Fibroblast of skin of right biceps (primary cell): ENCODE data around the gene COL9A2.
"Not testable (repeated sequence)": the region's sequence is repeated elsewhere in the genome, so short reads cannot be mapped to it uniquely, and the experiment has no call there.

Experiments
- DNase-seq: peaks from one replicate; pipeline ENCODE4 v3.0.0-alpha.2; 2013

The COL9A2 gene

DNA sequence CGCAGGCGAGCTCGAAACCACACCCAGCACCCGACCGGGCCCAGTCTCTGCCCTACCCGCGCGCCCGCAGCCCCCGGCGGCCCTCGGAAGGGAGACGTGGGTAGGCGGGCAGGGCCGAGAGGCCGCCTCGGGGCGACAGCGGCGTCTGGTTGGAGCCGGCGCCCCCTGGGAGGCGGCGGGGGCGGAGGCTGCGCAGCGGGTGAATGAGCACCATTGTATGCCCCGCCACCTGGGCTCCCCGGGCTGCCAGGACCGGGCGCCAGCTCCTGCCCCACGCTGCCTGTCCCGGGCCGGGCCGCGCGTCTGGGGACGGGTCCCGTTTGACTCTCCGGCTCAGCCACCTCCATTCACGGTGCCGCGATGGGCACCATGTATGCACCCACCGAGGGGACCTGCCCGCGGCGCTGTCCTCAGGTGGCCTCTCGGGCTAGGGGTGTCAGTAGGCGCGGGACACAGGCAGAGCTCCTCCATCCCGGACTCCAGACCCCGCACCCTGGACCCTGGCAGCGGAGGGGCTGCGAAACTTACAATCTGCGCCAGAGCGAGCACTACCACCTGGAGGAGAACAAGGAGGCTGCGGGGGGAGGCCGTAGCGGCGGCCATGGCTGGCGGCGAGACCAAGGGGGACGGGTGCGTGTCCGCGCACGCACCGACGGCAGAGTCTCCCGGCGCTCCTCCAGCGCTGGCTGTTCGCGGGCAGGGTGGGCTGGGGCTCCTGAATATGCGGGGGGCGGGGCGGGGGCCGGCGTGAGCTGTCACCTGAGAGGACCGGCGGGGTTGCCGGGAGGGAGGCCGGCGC lies at the start of gene COL9A2:
COL9A2 (minus strand) TSS at position 692 of the 799 bp plus-strand sequence; CDS start at position 603, 89 bp downstream.
- peak; percentile 13 for DNase-seq

DNA sequence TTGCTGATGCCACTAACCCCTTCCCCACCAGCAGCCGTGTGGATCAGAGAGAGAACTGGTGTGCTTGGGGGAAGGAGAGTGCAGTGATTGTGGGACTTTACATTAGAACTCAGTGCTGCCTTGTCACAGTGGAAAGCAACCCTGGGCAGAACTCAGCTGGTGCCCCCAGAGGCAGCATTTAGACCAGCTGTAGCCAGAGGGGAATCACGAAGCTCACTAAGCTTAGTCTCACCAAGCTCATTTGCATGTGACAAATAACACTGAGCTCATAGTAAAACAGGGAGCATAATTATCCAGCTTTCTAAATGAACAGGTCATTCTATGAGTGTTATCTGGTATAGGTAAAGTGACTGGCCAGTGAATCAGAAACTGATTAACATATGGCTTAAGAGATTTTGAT lies 46.6 kb upstream of the COL9A2 start:
- no peak for DNase-seq

DNA sequence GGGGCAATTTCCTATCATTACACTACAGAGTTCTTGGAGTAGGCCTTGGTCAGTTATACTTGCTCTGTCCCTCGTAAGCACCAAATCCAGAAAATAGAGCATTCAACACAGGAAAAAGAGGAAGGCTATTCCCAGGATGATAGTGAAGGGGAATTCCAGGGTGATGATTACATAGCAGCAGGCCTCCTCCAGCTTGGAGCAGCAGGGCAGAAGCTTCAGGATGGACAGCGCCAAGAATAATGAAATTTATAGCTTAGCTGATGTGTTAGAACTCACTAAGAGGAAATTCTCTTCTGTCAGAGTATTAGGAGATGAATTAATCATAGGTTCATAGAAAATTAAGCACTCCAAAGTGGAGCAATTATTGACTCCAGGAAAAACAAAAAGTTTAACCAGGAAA lies 45.6 kb upstream of the COL9A2 start:
- peak; percentile 47 for DNase-seq

DNA sequence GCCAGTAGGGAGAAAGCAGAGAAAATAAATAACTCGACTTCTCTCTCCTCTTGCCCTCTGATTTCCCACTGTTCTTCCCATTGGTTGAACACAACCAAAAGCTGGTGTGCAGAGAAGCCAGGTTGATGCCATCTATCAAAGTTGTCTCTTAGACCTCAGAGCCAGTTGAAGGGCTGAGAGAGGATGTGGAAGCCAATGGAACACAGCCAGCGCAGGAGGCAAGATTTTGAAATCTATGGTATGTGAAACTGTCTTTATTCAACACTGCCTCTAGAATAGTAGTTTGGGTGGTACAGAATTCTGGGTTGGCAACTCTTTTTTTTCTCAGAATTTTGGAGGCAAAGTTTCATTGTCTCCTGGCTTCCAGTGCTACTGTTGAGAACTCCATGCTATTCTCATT lies 45.1 kb upstream of the COL9A2 start:
- DNase-seq, result no peak

DNA sequence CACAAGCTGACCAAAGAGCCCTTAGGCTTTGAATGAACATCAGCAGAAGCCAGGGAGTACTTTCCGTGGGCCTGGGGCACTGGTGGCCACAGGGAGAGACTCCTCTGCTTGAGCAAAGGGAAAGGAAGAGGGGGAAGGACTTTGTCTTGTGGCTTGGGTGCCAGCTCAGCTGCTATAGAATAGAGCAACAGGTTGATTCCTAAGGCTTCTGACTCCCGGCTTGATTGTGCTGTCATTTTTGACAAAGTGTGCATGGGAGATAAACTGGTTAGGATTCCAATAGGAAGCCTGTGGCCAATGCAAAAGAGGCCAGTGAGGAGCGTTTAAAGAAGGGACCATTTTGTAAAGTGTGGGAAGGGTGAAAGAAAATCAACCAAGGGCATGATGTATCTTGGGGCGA lies 44.6 kb upstream of the COL9A2 start:
- DNase-seq, result no peak

DNA sequence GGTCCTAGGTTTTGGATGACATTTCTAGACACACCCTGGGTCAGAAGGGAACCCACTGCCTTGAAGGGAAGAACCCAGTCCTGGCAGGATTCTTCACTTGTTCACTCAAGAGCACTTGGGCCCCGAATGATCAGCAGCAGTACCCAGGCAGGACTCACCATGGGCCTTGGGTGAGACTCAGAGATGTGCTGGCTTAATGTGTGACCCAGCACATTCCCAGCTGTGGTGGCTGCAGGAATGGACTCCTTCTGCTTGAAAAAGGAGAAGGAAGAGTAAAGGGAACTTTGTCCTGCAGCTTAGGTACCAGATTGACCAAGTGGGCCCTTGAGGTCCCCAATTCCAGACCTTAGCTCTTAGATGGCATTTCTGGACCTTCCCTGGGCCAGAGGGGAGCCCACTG lies 44.1 kb upstream of the COL9A2 start:
- DNase-seq, result no peak

DNA sequence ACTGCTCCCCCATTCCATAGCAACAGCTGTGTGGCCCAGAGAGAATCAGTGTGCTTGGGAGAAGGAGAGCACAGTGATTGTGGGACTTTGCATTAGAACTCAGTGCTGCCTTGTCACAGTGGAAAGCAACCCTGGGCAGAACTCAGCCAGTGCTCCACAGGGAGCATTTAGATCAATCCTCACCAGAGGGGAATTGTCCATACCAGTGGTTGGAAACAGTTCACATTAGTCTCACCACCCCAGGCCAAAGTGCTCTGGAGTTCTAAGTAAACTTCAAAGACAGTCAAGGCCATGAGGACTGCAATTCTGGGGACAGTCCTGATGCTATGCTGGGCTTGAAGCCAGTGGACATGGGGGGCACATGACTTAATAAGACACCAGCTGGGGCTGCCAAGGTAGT lies 43.5 kb upstream of the COL9A2 start:
- DNase-seq, result no peak

DNA sequence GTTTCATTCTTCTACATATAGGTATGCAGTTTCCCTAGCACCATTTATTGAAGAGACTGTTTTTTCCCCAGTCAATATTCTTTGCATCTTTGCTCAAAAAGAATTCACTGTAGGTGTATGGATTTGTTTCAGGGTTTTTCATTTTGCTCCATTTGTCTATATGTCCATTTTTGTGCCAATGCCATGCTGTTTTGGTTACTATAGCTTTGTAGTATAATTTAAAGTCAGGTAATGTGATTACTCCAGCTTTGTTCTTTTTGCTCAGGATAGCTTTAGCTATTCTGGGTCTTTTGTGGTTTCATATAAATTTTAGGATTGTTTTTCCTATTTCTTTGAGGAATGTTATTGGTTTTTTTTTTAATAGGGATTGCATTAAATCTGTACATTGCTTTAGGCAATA lies 40.5 kb upstream of the COL9A2 start:
- DNase-seq, result no peak

DNA sequence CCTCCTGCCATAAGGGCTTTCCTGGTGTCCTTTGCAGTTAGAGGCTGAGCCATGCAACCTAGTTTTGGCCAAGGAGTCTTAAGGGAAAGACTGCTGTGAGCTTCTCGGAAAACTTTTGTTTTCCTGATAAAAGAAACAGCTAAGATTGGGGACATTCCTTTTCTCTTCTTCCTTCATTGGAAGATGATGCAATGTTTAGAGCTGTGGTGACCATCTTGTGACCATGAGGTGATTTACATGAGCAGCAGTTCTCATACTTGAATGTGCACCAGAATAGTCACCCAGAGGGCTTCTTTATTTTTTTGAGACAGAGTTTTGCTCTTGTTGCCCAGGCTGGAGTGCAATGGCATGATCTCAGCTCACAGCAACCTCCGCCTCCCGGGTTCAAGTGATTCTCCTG lies 36.0 kb upstream of the COL9A2 start:
- DNase-seq, result no peak

DNA sequence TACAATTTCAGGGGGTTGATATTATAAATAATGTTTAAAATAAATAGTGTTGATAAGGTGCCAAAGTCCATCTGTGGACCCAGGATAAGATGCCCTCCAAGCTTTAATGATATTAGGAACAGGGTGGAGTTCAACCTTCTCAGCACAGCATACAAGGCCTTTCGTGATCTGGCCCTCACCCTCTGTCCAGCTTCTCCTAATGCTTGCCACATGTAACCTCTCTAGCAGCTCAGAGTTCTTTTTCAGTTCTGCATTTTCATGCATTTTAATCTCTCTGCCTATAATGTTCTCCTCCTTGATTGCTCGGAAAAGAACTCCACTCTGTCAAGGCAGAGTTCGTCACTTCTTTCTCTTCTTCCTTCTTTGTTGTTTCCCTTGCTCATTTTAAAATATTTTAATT lies 35.0 kb upstream of the COL9A2 start:
- no peak for DNase-seq

DNA sequence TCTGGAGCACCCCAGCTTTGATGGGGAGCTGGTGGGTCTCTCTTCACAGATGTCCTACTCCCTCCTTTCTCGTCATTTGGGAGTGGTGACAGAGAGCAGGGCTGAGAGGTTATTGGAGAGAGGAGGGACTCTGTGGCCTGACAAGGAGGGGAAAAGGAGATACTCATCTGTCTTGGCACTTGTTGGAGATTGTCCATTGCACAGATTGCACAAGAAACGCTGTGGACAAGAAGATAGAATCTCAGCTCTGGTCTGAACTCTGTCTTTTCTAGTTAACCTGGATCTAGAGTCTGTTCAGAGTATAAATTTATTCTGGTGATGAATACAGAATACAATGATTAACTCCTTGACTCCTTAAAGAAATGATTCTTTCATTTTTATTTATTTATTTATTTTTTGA lies 34.0 kb upstream of the COL9A2 start:
- no peak for DNase-seq

DNA sequence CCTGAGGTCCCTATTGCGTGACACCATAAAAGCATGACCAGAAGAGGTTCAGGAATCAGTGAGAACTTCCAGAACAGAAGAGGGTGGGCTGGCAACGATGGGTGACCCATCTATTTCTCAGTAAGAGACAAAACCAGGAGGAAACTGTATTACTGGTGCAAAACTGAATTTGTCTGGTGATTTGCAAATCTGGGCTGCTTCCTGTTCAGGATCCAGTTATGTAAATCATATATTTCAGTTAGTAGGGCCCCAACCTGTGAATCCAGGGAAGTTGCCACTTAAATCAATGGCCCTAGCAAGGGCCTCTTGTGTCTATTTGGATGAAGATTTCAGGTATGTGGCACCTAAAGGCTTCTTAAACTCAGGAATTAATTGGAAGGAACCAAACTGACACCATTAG lies 33.3 kb upstream of the COL9A2 start:
- no peak for DNase-seq

DNA sequence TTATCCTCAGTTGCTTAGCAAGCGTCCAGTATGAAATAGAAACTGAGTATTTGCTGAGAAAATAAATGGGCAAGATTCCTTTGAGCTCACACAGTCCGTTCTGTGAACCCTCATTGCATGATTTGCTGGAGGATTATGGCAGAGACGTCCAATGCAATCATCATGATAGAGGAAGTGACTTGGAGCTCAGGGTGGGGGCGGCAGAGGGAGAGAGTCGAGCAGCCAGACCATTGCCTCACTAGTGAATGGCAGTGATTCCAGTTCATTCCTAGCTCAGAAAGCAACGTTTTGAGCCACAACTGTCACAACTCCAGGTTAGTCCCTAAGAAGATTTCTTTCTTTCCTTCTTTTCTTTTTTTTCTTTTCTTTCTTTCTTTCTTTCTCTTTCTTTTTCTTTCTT lies 27.5 kb upstream of the COL9A2 start:
- DNase-seq, result peak; percentile 47

DNA sequence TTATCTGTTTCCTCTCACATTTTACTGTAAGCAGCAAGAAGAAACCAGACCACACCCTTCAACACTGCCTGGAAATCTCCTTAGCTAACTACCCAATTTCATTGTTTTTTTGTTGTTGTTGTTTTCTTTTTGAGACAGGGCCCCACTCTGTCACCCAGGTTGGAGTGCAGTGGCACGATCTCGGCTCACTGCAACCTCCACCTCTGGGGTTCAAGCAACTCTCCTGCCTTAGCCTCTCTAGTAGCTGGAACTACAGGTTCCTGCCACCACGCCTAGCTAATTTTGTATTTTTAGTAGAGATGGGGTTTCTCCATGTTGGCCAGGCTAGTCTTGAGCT lies 25.3 kb upstream of the COL9A2 start:
- not testable (repeated sequence) for DNase-seq

DNA sequence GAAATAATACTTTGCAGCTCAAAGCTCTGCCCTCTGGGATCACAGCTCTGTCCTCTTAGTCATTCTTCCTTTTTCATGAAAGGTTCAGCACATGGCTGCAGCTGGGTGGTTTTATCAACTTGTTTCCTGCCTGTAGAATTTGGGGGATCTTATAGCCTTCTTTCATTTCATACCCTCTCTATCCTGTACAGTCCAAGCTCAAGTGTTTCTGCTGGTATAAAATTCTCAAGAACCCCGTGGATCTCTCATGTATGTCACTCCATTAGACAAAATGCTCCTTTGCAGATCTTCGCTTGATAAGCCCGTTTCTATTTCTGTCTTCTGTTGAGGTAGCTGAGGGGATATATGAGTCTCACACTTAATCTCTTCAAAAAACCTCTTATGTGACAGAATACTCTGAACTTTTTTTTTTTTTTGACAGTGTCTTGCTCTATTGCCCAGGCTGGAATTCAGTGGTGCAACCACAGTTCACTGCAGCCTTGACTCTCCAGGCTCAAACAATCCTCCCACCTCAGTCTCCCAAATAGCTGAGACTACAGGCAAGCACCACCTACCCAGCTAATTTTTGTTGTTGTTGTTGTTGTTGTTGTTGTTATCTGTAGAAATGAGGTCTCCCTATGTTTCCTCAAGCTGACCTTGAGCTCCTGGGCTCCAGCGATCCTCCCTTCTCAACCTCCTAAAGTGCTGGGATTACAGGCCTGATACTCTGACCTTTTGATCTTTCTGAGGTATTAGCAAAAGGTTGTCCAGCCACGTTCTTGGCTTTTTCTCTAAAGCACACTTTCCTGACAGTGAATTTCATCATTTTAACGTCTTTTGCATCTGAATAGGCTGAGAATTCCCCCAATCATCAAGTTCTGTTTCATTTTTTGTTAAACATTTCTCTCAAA lies 24.6 kb upstream of the COL9A2 start:
- DNase-seq, result no peak

DNA sequence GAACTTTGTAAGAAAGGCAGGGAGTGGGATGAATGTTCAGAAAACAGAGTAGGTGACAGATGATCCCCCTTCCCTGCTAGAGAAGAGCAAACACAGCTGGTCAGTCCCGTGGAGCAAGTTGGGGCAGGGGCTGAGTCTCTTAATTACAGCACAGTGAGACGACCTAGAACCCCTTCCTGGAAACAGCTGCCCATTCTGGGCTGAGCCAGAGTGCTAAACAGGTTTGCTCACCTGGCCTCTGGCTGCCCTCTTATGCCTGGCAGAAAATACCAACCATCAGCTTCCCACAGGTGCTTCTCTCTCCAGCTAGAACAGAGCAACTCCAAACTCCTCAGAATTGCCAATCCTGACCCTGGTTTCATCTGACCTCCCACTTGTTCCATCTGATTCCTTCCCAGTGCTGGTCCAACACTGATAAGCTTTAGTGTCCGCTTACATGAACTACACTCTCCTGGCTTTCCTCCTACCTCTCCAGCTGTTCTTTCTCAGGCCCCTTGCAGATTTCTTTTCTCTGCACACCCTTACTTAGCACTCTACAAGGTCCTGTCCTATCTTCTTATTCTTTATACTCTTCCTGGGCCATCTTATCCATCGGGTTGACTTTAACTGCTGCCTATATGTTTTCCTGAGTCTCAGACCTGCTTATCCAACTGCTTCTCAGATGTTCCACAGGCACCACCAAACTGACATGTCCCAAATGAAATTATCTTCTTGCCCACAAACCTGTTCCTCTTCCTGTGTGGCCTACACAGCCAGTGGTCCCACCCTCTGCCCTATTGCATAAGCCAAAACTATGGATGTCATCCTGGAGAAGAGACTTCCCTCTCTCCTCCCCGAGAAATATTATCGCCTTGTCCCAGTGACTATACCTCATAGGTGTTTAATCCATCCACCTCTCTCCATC lies 22.6 kb upstream of the COL9A2 start:
- no peak for DNase-seq

DNA sequence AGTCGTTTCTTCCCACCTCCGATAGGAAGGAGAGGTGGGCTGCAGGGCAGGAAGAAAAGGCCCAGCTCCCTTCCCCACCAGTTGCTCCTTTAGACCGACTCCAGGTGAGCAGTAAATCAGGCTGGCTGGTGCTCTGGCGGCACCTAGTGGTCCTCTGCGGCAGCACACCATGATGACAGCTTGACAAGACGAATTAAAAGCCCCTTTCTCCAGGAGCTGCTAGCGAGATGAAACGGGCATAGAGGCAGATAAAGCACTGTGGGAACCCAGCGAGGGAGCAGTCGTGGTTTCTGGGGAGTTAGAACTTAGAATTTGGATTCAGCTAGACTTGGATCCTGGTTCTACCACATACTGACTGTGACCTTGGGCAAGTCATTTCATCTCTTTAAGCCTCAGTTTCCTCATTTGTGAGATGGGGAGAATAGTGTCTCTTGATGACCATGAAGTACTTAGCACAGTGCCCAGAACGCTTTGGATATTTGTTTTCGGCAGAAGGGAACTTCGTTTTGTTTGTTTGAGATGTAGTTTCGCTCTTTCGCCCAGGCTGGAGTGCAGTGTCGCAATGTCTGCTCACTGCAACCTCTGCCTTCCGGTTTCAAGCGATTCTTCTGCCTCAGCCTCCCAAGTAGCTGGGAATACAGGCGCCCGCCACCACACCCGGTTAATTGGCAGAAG lies 21.8 kb upstream of the COL9A2 start:
- peak; percentile 68 for DNase-seq

DNA sequence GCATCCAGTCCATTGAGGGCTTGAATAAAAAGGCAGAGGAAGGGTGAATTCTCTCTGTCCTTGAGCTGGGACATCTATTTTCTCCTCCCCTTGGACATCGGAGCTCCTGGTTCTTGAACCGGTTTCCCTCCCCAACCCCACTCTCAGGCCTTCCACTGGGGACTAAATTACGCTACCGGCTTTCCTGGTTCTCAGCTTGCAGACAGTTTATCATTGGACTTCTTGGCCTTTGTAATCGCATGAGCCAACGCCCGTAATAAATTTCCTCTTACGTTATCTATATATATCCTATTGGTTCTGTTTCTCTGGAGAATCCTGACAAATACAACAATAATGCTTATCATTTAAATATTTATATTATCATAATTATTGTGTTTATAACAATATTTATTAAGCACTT lies 20.4 kb upstream of the COL9A2 start:
- no peak for DNase-seq

DNA sequence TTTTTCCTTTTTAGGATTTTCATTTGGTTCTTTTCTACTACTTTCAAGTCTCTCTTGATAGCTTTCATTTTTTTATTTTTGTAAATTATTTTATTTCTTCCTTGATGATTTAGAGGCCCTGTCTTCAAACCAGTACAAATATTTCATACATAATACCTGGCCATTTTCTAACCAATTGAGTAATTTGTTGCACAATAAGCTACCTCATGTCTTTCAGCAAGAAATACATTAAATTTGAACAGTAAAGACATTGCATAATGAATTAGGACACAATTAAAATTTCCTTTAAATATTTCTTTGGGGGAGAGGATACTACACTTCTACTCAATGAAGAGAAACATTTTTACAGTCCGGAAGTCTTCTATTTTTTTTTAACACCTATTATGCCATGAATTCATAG lies 15.6 kb upstream of the COL9A2 start:
- no peak for DNase-seq

DNA sequence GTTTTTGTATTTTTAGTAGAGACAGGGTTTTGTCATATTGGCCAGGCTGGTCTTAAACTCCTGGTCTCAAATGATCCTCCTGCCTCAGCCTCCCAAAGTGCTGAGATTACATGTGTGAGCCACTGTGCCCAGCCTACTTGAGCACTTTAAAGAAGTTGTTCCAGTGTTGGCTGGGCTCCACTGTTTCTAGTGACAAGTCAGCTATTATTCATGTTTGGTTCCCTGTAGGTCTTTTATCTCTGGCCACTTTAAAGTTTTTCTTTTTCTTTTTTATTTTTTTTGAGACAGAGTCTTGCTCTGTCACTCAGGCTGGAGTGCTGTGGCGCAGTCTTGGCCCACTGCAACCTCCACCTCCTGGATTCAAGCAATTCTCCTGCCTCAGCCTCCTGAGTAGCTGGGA lies 14.3 kb upstream of the COL9A2 start:
- not testable (repeated sequence) for DNase-seq

DNA sequence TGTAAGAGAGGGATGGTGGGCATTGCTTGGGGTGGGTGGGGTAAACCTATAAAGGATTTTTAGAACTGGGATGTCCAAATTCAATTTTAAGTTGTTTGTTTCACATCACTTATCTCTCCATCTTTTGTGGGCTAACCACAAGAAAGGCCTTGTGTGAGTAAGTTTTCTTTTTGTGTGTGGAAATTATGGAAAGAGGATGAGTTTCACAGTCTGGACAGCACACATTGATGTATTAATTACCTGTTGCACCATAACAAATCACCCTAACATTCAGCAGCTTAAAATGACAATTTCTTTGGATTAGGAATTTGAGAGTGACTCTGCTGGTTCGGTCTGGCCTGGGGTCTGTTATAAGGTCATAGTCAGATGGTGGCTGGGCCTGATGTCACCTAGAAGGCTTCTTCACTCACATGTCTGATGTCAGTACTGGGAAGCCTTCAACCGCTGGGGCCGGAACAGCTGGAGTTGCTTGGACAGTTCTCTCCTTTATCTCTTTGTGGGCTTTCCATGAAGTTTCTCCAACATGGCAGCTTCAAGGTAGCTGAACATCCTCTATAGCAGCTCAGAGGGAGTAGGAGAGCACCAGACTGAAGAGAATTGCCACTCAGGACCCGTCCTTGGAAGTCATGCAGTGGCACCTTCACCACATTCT lies 2.0 kb upstream of the COL9A2 start:
- DNase-seq, result no peak

DNA sequence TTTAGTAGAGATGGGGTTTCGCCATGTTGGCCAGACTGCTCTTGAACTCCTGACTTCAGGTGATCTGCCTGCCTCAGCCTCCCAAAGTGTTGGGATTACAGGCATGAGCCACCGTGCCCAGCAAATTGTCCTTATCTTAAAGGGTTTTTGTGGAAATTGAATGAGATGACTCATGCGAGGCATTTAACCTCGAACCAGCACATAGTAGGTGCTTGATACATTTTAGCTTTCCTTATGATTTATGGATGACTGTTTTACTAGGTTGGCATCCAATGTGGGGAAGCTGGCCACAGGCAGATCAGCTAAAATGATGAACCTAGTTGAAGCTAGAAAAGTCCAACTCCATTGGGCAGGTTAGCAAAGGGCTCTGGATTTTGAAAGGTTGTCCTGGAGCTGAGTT lies 1.4 kb upstream of the COL9A2 start:
- no peak for DNase-seq
